Mucosa of rectum (tissue), 2 donors: ENCODE data around the gene DNAJC15.

Experiments used
- H3K27ac ChIP-seq, 2 donors: one replicate each; pipeline ENCODE4 v1.7.0; 2013; ENCODE audit warnings: inconsistent platforms in 2 of 2, low read depth in 2 of 2, low read length in 2 of 2
- H3K27me3 ChIP-seq, 2 donors: one replicate each; pipeline ENCODE4 v1.7.0; 2013; ENCODE audit warnings: low read length in 2 of 2; ENCODE audit not compliant: control insufficient read depth in 2 of 2, insufficient read depth in 2 of 2
- H3K36me3 ChIP-seq, 2 donors: one replicate each; pipeline ENCODE4 v1.7.0; 2013; ENCODE audit warnings: low read length in 2 of 2; ENCODE audit not compliant: control insufficient read depth in 2 of 2, insufficient read depth in 2 of 2
- H3K4me1 ChIP-seq, 2 donors: one replicate each; pipeline ENCODE4 v1.7.0; 2013; ENCODE audit warnings: low read length in 2 of 2, mild to moderate bottlenecking in 1 of 2; ENCODE audit not compliant: control insufficient read depth in 2 of 2, insufficient read depth in 2 of 2
- H3K4me3 ChIP-seq, 2 donors: one replicate each; pipeline ENCODE4 v1.7.0; 2013; ENCODE audit warnings: low read length in 2 of 2
- H3K9ac ChIP-seq, 2 donors: one replicate each; pipeline ENCODE4 v1.7.0; 2013; ENCODE audit warnings: low read length in 2 of 2, low read depth in 1 of 2, mild to moderate bottlenecking in 1 of 2
- H3K9me3 ChIP-seq, 2 donors: one replicate each; pipeline ENCODE4 v1.7.0; 2013; ENCODE audit warnings: low read length in 2 of 2; ENCODE audit not compliant: control insufficient read depth in 2 of 2
- donor health status: healthy.
- donor health status: Normal muscosa, but diverticular disease.

The DNAJC15 gene

GRCh38 chr13:43115141-43115540, 91.8 kb downstream of the DNAJC15 start:
- H3K4me3 ChIP-seq = no peak overlapping the region
- H3K4me1 ChIP-seq = no peaks in the 10 kb centered on the region
- H3K36me3 ChIP-seq = no peaks in the 10 kb centered on the region
- H3K9me3 ChIP-seq = no peaks in the 10 kb centered on the region
- no peaks in the 10 kb centered on the region for H3K27me3 ChIP-seq
- H3K27ac ChIP-seq = no peak overlapping the region
- no peak overlapping the region for H3K9ac ChIP-seq

GRCh38 chr13:43116242-43116641, 92.9 kb downstream of the DNAJC15 start:
- Histone ChIP-seq H3K4me3 (no peak overlapping the region), H3K27ac (no peak overlapping the region), H3K9me3 (no peaks in the 10 kb centered on the region), H3K36me3 (no peaks in the 10 kb centered on the region), H3K27me3 (no peaks in the 10 kb centered on the region), H3K9ac (no peak overlapping the region), H3K4me1 (no peaks in the 10 kb centered on the region)

- no peak overlapping the region for H3K9ac ChIP-seq
- no peaks in the 10 kb centered on the region for H3K27me3 ChIP-seq
- H3K36me3 ChIP-seq = no peaks in the 10 kb centered on the region
- H3K4me1 ChIP-seq = no peaks in the 10 kb centered on the region
- no peaks in the 10 kb centered on the region for H3K9me3 ChIP-seq
- no peak overlapping the region for H3K27ac ChIP-seq
- H3K4me3 ChIP-seq = no peak overlapping the region
Observed at GRCh38 chr13:43118521-43118920, 95.1 kb downstream of the DNAJC15 start.

GRCh38 chr13:43119206-43119605, 95.8 kb downstream of the DNAJC15 start:
- Histone ChIP-seq H3K4me1 (no peaks in the 10 kb centered on the region), H3K9ac (no peak overlapping the region), H3K36me3 (no peaks in the 10 kb centered on the region), H3K27me3 (no peaks in the 10 kb centered on the region), H3K4me3 (no peak overlapping the region), H3K27ac (no peak overlapping the region), H3K9me3 (no peaks in the 10 kb centered on the region)

- H3K27me3 ChIP-seq = no peaks in the 10 kb centered on the region
- H3K9me3 ChIP-seq = no peaks in the 10 kb centered on the region
- no peak overlapping the region for H3K4me3 ChIP-seq
- no peaks in the 10 kb centered on the region for H3K4me1 ChIP-seq
- H3K9ac ChIP-seq = no peak overlapping the region
- no peak overlapping the region for H3K27ac ChIP-seq
- H3K36me3 ChIP-seq = no peaks in the 10 kb centered on the region
Observed at GRCh38 chr13:43122791-43123190, 99.4 kb downstream of the DNAJC15 start.

- H3K4me3 ChIP-seq = no peak overlapping the region
Observed at GRCh38 chr13:43123856-43124255, 100.5 kb downstream of the DNAJC15 start.

GRCh38 chr13:43124490-43124889, 101.1 kb downstream of the DNAJC15 start:
- Histone ChIP-seq H3K4me3 (no peak overlapping the region), H3K27ac (no peak overlapping the region), H3K36me3 (no peaks in the 10 kb centered on the region), H3K9me3 (no peaks in the 10 kb centered on the region), H3K9ac (no peak overlapping the region), H3K27me3 (no peaks in the 10 kb centered on the region), H3K4me1 (no peaks in the 10 kb centered on the region)

More at GRCh38 chr13:43123856-43124255, 100.5 kb downstream of the DNAJC15 start:
- Histone ChIP-seq H3K27me3 (no peaks in the 10 kb centered on the region), H3K9ac (no peak overlapping the region), H3K36me3 (no peaks in the 10 kb centered on the region), H3K9me3 (no peaks in the 10 kb centered on the region), H3K27ac (no peak overlapping the region), H3K4me1 (no peaks in the 10 kb centered on the region)

GRCh38 chr13:43126420-43126819, 103.0 kb downstream of the DNAJC15 start:
- H3K4me1 ChIP-seq = no peaks in the 10 kb centered on the region
- no peaks in the 10 kb centered on the region for H3K9me3 ChIP-seq
- H3K4me3 ChIP-seq = no peak overlapping the region
- H3K9ac ChIP-seq = no peak overlapping the region
- no peaks in the 10 kb centered on the region for H3K36me3 ChIP-seq
- H3K27me3 ChIP-seq = no peaks in the 10 kb centered on the region
- no peak overlapping the region for H3K27ac ChIP-seq

- Histone ChIP-seq H3K27me3 (no peaks in the 10 kb centered on the region), H3K27ac (no peak overlapping the region), H3K36me3 (no peaks in the 10 kb centered on the region), H3K9ac (no peak overlapping the region), H3K4me3 (no peak overlapping the region), H3K9me3 (no peaks in the 10 kb centered on the region), H3K4me1 (no peaks in the 10 kb centered on the region)
Observed at GRCh38 chr13:43127103-43127798, 103.9 kb downstream of the DNAJC15 start.

- Histone ChIP-seq H3K4me1 (no peaks in the 10 kb centered on the region), H3K9ac (no peak overlapping the region), H3K27ac (no peak overlapping the region), H3K36me3 (no peaks in the 10 kb centered on the region), H3K27me3 (no peaks in the 10 kb centered on the region), H3K9me3 (no peaks in the 10 kb centered on the region), H3K4me3 (no peak overlapping the region)
Observed at GRCh38 chr13:43127827-43128226, 104.4 kb downstream of the DNAJC15 start.
